Measurements from ENCODE around the gene BAIAP2L2.

BAIAP2L2 gene

DNA sequence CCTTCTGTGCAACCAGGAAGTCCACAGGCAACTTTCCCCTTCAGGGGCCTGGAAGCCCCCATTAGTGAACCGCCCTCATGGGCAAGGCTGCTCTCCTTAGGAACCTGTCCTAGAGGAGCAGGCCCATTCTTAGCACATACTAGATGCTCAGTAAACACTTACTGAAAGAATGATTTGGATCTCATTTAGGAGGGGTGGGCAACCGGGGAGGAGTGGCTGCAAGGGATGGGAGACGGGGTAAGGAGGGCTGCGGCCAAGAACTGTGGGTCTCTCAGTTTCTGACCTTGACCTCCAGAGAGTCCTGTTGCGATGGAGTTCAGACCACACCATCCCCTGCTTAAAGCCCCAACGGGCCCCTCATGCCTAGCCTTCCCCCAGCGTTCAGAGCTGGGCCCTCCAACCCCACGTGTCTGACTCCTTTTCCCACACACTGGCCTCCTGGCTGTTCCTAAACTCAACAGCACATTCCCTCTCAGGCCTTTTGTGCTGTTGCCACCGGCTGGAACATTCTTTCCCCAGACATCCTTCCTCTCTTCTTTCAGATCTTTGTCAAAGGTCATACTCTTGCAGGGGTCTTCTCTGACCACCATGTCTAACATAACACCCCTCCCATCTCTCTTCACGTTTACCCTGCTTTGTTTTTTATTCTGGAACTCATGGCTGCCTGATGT, 74.0 kb downstream of the BAIAP2L2 start:
- H3K4me3 Mint-ChIP-seq, result no peak overlapping the region
- H3K4me1 Mint-ChIP-seq (ENCODE audit: low read depth), result no peaks in the 10 kb centered on the region
- H3K36me3 Mint-ChIP-seq, result no peaks in the 10 kb centered on the region
- H3K9me3 Mint-ChIP-seq (ENCODE audit: low read depth), result no peaks in the 10 kb centered on the region
- H3K27me3 Mint-ChIP-seq, result no peaks in the 10 kb centered on the region
- no peak overlapping the region for H3K27ac Mint-ChIP-seq

DNA sequence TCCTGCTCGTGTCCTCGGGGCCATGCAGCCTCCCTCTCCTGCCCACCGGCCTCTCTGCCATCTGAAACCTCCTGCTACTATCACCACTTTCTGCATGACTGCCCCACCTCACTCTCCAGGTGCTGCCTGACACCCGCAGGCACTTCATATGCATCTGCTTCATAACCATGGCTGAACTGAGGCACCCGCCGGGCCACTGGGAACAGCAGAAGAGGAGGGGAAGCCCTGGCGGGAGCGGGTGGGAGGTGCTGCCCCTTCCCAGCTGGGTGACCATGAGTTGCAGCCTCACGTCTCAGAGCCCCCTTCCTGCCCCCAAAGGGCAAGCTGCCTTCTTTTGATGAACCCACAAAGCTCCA, 75.0 kb downstream of the BAIAP2L2 start:
- no peaks in the 10 kb centered on the region for H3K9me3 Mint-ChIP-seq (ENCODE audit: low read depth)
- H3K27ac Mint-ChIP-seq, result no peak overlapping the region
- no peaks in the 10 kb centered on the region for H3K27me3 Mint-ChIP-seq
- H3K4me3 Mint-ChIP-seq, result no peak overlapping the region
- no peaks in the 10 kb centered on the region for H3K36me3 Mint-ChIP-seq
- no peaks in the 10 kb centered on the region for H3K4me1 Mint-ChIP-seq (ENCODE audit: low read depth)

Measured in activated naive CD8-positive, alpha-beta T cell (primary cell).